GM19193 (cell line): ENCODE measurements around the gene BIK.
A peak's percentile ranks its signal among the peaks of the same experiment; 100 is the strongest.

Source experiments
- POLR2A ChIP-seq: IDR thresholded peaks from 4 replicates; pipeline ENCODE4 v1.6.1; 2011; ENCODE audit not compliant: insufficient read depth, insufficient read length; ENCODE audit errors: extremely low read depth

BIK gene

GRCh38 chr22:43110444-43110926, at the start of gene BIK:
TSS of gene BIK (plus strand) at chr22:43110750. CDS start at chr22:43124023, 13,273 bp downstream.
- TF ChIP-seq POLR2A = peak; percentile 59

- no peak for TF ChIP-seq POLR2A
These were observed 44.4 kb upstream of the BIK start for GRCh38 chr22:43066134-43066533.

GRCh38 chr22:43066844-43067385, 43.6 kb upstream of the BIK start:
- no peak for TF ChIP-seq POLR2A

- TF ChIP-seq POLR2A = no peak
These were observed 33.3 kb upstream of the BIK start for GRCh38 chr22:43077121-43077877.

GRCh38 chr22:43078522-43078921, 32.0 kb upstream of the BIK start:
- no peak for TF ChIP-seq POLR2A

GRCh38 chr22:43079742-43080141, 30.8 kb upstream of the BIK start:
- TF ChIP-seq POLR2A = no peak

GRCh38 chr22:43080616-43081015, 29.9 kb upstream of the BIK start:
- no peak for TF ChIP-seq POLR2A

GRCh38 chr22:43081968-43082367, 28.6 kb upstream of the BIK start:
- TF ChIP-seq POLR2A = no peak

GRCh38 chr22:43085658-43086606, 24.6 kb upstream of the BIK start:
- TF ChIP-seq POLR2A = no peak

GRCh38 chr22:43088627-43088983, 21.9 kb upstream of the BIK start:
- no peak for TF ChIP-seq POLR2A

GRCh38 chr22:43088984-43089717, 21.4 kb upstream of the BIK start, which contains the start of gene TTLL1:
TSS of gene TTLL1 (minus strand) at chr22:43089391. CDS start at chr22:43075586, 13,805 bp downstream.
- peak; percentile 48 for TF ChIP-seq POLR2A

- TF ChIP-seq POLR2A = no peak
These were observed 20.3 kb upstream of the BIK start for GRCh38 chr22:43090130-43090789.

- no peak for TF ChIP-seq POLR2A
These were observed 18.5 kb upstream of the BIK start for GRCh38 chr22:43092085-43092484.

GRCh38 chr22:43094085-43094484, 16.5 kb upstream of the BIK start:
- TF ChIP-seq POLR2A = no peak
